GM12801 (cell line): Measurements from ENCODE around the gene DCN.

Experiments used
- CTCF ChIP-seq: IDR thresholded peaks from one replicate; pipeline ENCODE4 v1.5.1; 2011; ENCODE audit warnings: control low read depth; ENCODE audit not compliant: insufficient read length; ENCODE audit errors: extremely low read depth

Gene DCN

DNA sequence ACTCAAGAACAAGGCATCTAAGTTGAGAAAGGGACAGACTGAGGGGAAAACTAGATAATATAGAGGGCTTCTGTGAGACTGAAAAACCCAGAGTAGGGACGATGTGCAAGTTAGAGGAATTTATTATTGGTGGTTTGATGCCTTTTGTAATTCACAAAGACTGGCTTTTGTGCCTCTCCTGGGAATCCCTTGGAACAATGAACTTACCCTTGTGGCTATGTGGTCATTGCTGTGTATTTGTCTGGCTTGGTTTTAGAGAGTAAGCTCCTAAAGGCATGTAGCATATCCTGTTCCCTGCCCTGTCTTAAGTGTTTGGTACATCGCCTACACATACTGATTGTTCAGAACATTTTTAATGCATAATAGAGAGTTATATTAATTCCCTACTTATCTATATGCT lies 26.6 kb downstream of the DCN start:
- no peak for TF ChIP-seq CTCF

- TF ChIP-seq CTCF = no peak
Measured at GRCh38 chr12:91154131-91154530, 28.5 kb downstream of the DCN start.

- no peak for TF ChIP-seq CTCF
Measured at GRCh38 chr12:91144053-91144452, 38.6 kb downstream of the DCN start.

- no peak for TF ChIP-seq CTCF
Measured at GRCh38 chr12:91143206-91143605, 39.4 kb downstream of the DCN start.

DNA sequence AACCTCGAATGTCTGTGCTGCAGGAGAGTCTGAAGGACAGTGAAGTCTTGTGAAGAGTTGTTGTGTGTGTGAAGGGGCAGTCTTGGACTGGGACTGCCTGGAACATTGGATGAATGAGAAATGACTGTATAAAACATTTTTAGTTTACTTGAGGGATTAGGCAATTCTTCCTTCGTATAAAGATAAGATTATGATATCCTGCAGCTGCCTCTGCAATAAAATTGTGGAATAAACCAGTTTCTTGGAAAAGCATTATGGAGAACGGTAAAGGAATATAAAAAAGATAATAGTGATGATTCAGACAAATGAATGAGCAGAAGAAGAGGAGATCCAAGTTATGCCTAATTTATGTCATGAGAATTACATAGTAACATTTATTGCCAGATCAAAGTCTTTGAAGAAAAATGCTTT lies 40.4 kb downstream of the DCN start:
- no peak for TF ChIP-seq CTCF

DNA sequence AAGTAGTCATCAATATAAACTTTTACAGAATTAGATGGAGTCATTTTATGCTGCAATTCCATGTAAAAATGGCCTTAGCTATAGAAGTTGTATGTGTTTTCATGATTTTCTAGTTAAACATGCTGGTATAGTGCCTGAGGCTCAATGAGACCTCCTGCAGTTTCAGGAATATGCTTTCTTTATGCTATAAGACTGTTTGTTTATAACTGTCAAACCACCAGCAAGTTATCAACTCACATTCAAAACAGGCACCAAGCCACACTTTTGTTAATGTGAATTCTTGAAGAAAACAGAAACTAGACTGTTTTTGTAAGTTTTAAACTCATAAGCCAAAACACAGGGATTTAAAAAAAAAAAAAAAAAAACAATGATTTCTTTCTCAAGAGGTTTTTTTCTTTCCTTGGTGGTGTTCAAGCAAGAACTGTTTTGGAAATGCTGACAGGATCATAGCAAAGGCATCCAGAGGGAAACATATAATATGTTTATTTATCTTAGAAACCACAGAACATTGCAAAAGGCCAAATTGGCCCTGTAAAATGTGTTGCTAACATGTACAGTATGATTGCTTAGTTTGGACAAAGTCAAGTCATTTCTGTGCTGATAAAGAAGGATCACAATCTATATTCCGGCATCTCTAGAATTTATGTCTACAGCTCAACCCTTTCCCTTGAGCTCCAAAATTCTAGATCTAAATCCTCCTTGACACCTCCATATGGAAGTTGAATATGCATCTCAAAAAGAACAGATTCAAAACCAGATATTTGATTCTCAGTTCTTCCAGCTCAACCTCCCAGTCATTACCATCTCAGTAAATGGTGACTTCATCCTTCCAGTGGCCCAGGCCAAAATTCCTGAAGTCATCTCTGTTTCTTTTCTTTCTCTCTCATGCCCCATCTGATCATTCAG lies 42.3 kb downstream of the DCN start:
- TF ChIP-seq CTCF = no peak

DNA sequence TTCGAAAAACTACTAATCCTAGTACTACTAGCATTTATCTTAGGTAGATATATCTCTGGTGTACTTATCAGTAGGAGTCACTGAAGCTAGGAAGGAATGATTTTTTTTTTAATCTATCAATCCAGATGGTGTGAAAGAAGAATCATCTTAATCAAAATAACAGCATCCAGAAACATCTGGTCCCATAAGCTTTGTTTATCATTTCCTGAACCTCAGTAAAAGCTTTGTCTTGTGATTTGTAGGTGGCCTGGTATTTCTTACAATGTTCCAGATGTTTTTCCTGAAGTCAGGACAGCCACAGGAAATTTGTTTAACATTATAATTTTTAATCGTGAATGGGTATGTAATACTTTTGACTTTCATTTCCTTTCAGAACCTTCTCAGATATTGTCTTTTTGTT lies 43.3 kb downstream of the DCN start:
- TF ChIP-seq CTCF = no peak
